ENCODE data around the gene GRK7.

DNA sequence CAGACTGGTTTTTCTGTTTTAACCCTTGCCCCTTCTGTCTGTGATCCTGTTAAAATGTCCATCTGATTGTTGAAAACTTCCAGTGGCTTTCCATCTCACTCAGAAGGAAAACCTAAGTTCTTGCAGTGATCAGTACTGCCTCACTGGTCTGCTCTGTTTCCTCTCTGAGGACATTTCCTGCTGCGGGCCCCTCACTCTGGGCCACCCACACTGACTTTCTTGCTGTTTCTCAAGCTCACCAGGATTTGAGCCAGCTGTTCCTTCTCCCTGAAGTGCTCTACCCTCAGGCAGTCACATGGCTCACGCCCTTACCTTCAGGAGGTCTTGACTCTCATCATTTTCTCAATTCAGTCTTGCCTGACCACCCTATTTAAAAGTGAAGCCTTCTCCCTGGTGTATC lies 1.8 kb downstream of the GRK7 start:
- TF ChIP-seq SUZ12 (IDR thresholded peaks at IDR 0.05; ENCODE audit: extremely low read depth, insufficient read depth, insufficient read length) (no peak), ZNF274 (IDR thresholded peaks at IDR 0.05; ENCODE audit: low read depth, low read length) (no peak), YY1 (IDR thresholded peaks at IDR 0.05; ENCODE audit: insufficient read depth, insufficient read length) (no peak)
